ENCODE measurements around the gene LRPAP1.

DNA sequence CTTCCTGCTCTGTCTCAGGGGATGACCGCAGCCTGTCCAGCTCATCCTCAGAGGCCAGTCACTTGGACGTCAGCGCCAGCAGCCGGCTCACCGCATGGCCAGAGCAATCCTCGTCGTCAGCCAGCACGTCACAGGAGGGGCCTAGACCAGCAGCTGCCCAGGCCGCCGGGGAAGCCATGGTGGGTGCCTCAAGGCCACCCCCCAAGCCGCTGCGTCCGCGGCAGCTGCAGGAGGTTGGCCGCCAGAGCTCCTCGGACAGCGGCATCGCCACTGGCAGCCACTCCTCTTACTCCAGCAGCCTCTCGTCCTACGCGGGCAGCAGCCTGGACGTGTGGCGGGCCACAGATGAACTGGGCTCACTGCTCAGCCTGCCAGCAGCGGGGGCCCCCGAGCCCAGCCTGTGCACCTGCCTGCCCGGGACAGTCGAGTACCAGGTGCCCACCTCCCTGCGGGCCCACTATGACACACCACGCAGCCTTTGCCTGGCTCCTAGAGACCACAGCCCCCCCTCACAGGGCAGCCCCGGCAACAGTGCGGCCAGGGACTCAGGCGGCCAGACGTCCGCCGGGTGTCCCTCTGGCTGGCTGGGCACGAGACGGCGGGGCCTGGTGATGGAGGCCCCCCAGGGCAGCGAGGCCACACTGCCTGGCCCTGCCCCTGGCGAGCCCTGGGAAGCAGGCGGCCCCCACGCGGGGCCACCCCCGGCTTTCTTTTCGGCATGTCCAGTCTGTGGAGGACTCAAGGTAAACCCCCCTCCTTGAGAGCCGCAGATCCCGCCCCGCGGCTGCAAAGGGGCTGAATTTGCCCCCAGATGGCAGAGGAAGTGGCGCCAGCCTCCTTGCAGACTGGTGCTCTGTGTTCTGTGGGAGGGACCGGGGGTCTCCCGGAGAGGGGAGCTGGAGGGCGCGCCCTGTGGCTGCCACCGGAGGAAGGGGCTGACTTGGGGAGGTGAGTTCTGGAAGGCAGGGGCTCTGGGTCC is 39.2 kb downstream of the LRPAP1 start:
- TF ChIP-seq, protein P1, sequence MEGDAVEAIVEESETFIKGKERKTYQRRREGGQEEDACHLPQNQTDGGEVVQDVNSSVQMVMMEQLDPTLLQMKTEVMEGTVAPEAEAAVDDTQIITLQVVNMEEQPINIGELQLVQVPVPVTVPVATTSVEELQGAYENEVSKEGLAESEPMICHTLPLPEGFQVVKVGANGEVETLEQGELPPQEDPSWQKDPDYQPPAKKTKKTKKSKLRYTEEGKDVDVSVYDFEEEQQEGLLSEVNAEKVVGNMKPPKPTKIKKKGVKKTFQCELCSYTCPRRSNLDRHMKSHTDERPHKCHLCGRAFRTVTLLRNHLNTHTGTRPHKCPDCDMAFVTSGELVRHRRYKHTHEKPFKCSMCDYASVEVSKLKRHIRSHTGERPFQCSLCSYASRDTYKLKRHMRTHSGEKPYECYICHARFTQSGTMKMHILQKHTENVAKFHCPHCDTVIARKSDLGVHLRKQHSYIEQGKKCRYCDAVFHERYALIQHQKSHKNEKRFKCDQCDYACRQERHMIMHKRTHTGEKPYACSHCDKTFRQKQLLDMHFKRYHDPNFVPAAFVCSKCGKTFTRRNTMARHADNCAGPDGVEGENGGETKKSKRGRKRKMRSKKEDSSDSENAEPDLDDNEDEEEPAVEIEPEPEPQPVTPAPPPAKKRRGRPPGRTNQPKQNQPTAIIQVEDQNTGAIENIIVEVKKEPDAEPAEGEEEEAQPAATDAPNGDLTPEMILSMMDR (IDR thresholded peaks at IDR 0.05; ENCODE audit: extremely low read depth in 1 of 2, insufficient read depth in 1 of 2, low read depth in 1 of 2, low read length in 2 of 2), result no peak
- TF ChIP-seq POLR2AphosphoS5 (IDR thresholded peaks at IDR 0.05; ENCODE audit: insufficient read depth, low read depth, low read length), result no peak
